Forelimb muscle (tissue), 1 donor: ENCODE data around the gene STX17. TPM values are rescaled to one million over a fixed set of nuclear protein-coding genes. Genes with fewer than 3 reads are reported as not detected.
"Not testable (repeated sequence)": the region's sequence is repeated elsewhere in the genome, so short reads cannot be mapped to it uniquely, and the experiment has no call there.

ENCODE experiments used
- DNase-seq: peaks from one replicate; pipeline ENCODE4 v3.0.0-alpha.2; 2013; ENCODE audit warnings: low read depth
- polyA plus RNA-seq: library from polyadenylated mRNA; unstranded; fragments of 120-200 nt; gene quantifications from one replicate; pipeline ENCODE4 v1.2.1, GENCODE V29; 2013; ENCODE audit not compliant: insufficient read length

The STX17 gene
- polyA plus RNA-seq = 16.2 TPM

- no peak for DNase-seq
These were observed at the start of gene STX17 for GRCh38 chr9:99906403-99907207. STX17 (plus strand) TSS chr9:99906654; CDS start chr9:99915240, 8,586 bp downstream.

GRCh38 chr9:99857576-99857975, 48.9 kb upstream of the STX17 start:
- DNase-seq = not testable (repeated sequence)

GRCh38 chr9:99858087-99858486, 48.4 kb upstream of the STX17 start:
- no peak for DNase-seq

GRCh38 chr9:99859243-99859980, 47.0 kb upstream of the STX17 start:
- peak; percentile 14 for DNase-seq

GRCh38 chr9:99860266-99860665, 46.2 kb upstream of the STX17 start:
- DNase-seq = peak; percentile 5

- no peak for DNase-seq
These were observed 42.5 kb upstream of the STX17 start for GRCh38 chr9:99863955-99864354.

GRCh38 chr9:99866398-99866797, 40.1 kb upstream of the STX17 start:
- no peak for DNase-seq

- no peak for DNase-seq
These were observed 38.9 kb upstream of the STX17 start for GRCh38 chr9:99867536-99867935.

GRCh38 chr9:99867968-99868367, 38.5 kb upstream of the STX17 start:
- DNase-seq = no peak

- DNase-seq = no peak
These were observed 37.6 kb upstream of the STX17 start for GRCh38 chr9:99868845-99869244.

GRCh38 chr9:99870126-99870525, 36.3 kb upstream of the STX17 start:
- no peak for DNase-seq

- DNase-seq = no peak
These were observed 32.9 kb upstream of the STX17 start for GRCh38 chr9:99873531-99873930.

GRCh38 chr9:99873943-99874584, 32.4 kb upstream of the STX17 start:
- no peak for DNase-seq

- no peak for DNase-seq
These were observed 30.3 kb upstream of the STX17 start for GRCh38 chr9:99876190-99876589.

- DNase-seq = no peak
These were observed 27.8 kb upstream of the STX17 start for GRCh38 chr9:99878651-99879050.

GRCh38 chr9:99881769-99882168, 24.7 kb upstream of the STX17 start:
- DNase-seq = no peak

GRCh38 chr9:99885747-99886146, 20.7 kb upstream of the STX17 start:
- DNase-seq = no peak

GRCh38 chr9:99889120-99889519, 17.3 kb upstream of the STX17 start:
- DNase-seq = no peak

GRCh38 chr9:99894826-99895225, 11.6 kb upstream of the STX17 start:
- no peak for DNase-seq

GRCh38 chr9:99895510-99895909, 10.9 kb upstream of the STX17 start:
- DNase-seq = no peak

- no peak for DNase-seq
These were observed 10.3 kb upstream of the STX17 start for GRCh38 chr9:99896119-99896518.

- no peak for DNase-seq
These were observed 3.1 kb upstream of the STX17 start for GRCh38 chr9:99903393-99903792.
